ELF-1 (cell line): ENCODE data around the gene TUBB6.

Experiments
- DNase-seq: peaks from one replicate; pipeline ENCODE4 v3.0.0-alpha.2; 2016; ENCODE audit warnings: low read depth, low spot score

Gene TUBB6

DNA sequence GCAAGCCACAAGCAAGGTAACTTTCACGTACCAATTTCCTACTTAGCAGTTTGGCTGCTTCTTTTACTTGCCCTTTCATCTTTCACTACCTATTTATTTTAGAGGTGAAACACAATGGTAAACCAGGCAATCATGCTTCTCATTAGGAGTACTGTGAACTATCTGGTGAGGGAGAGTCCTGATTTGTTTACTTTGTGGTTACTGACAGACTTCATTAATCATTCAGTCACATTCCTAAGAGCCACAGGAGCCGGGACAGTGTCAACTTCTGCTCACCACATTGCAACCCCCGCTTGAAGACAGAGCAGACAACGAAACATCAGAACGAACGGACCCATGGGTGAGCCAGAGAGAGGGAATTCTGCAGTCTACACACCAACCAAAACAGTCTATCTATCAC lies 28.8 kb downstream of the TUBB6 start:
- DNase-seq: peak; percentile 50

- DNase-seq: no peak
These were observed 30.3 kb downstream of the TUBB6 start for GRCh38 chr18:12338382-12338781.

- DNase-seq: no peak
These were observed 33.1 kb downstream of the TUBB6 start for GRCh38 chr18:12340945-12341660.

DNA sequence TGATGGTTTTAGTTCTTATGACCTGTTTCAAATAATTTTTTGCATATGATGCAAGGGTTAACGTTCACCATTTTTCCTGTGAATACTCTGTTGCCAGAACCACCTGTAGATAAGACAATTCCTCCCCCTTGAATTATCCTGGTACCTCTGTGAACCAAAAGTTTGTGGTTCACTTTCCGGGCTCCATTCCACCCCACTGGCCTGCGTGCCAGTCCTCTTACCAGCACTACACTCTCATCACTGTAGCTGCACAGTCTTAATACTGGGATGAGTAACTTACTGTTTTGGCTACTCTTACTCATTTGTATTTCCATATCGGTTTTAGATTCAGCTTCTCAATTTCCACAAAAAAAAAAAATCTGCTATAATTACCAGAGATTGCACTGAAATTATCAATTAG lies 34.6 kb downstream of the TUBB6 start:
- DNase-seq: no peak

DNA sequence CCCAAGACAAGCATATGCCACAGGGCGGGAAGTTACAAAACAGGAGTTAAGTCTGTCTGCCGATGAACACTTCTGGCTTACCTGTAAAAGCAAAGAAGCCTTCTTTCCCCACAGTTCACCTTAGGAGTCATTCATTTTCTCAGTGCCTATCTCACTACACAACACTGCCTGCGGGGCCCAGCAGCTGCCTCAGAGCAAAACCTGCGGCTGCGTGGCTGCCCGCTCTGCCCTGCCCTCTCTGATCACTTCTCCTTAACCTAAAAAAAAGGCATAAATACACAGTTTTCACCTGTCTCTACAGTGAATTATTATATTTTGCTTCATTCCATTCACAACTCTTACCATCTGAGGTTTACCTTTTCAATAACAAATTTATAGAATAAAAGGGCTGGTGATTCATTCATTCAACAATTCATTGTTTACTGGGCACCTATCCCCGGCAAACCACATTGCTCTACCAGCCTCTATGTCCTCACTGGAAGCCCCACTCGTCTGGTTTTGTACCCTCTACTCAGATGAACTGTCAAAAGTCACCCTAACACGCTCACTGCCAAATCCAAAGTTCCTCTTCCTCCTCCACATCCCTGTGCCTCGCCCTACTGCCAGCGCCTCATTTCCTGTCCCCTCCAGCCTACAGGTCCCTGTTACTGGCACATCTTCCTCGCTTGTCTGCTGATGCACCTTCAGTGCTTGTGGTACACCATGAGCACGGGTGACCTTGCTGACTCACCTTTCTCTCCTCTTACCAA lies 37.6 kb downstream of the TUBB6 start:
- no peak for DNase-seq

- no peak for DNase-seq
These were observed 38.2 kb downstream of the TUBB6 start for GRCh38 chr18:12346240-12346565.

DNA sequence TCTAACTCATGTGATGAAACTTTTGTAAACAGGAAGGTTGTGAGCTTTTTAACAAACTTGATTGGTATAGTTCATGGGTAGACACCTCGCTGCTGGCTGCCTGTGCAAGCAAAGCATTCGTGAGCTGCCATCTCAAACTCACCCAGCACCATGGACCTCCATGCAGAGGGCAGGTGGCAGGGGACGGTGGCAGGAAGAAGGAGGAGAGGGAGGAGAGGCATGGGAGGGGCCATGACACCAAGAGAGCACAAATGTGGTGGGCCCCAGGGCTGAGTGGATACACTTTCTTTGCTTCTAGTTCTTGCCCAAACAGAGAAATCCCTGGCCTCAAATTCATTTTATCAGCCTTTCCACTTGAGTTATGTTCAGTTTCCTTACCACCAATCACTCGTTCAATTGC lies 39.9 kb downstream of the TUBB6 start:
- no peak for DNase-seq

DNA sequence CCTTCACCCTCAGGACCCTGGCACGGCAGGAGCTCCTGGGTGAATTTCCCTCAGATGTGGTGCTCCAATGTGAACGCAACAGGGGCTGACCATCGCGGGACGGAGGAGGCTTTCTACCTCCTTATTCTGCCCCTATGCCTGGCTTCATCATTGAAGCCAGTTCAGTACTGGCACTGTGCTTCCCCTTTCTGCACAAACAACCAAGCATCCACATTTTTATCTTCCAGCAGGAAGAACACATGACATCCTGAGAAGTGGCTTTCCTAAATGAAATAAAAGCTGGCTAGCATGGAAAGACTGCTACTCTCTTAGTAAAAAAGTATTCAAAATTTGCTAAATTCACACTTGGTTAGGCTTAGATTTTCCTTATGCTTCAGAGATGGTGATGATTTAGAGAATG lies 44.1 kb downstream of the TUBB6 start:
- no peak for DNase-seq

DNA sequence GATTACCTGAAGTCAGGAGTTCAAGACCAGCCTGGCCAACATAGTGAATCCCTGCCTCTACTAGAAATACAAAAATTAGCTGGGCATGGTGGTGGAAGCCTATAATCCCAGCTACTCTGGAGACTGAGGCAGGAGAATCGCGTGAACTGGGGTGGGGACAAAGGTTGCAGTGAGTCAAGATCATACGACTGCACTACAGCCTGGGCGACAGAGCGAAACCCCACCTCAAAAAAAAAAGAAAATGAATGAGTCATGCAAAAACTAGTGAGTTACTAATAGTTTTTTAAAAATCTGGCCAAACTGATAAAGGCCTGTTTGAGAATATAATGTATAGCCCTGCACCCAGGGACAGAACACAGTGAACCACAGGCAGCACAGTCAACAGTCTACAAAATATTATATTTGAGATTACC lies 51.5 kb downstream of the TUBB6 start:
- DNase-seq: no peak

- no peak for DNase-seq
These were observed 53.8 kb downstream of the TUBB6 start for GRCh38 chr18:12361770-12362378.

GRCh38 chr18:12362473-12363174 lies 54.6 kb downstream of the TUBB6 start:
- DNase-seq: no peak

DNA sequence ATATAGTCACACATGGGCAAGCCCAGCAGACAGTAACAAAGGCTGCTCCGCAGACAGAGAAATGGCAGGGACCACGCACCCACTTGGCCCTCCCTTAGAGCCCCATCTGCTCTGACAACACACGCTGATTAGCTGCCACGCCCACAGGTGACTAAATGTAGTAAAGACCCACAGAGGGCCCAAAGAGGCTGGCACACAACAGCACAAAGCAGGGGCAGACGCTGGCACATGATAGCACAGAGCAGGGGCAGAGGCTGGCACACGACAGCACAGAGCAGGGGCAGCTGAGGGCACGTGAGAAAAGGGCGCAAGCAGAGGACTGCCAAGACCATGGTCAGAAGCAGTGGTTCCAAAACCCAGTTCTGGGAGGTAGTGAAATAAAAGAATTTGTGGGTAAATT lies 58.3 kb downstream of the TUBB6 start:
- no peak for DNase-seq

DNA sequence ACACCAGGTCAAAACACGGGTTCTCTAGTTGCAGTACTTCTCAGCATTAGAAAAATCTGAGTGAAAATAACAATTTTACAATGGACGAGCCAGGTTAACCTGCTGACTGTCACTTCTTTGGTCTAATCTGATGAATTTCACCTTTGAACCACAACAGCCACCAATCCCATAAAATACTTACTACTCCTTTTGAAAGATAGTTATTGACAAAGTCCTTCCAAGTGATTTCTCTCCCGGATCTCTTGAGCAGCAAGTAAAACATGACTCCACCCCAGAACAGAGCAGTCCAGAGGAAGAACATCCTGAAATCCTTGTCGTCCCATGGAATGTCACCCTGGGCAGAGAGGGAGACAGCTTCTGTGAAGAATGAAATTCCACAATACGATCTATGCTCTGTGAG lies 58.7 kb downstream of the TUBB6 start:
- DNase-seq: no peak

GRCh38 chr18:12369211-12369610 lies 61.2 kb downstream of the TUBB6 start:
- DNase-seq: no peak

DNA sequence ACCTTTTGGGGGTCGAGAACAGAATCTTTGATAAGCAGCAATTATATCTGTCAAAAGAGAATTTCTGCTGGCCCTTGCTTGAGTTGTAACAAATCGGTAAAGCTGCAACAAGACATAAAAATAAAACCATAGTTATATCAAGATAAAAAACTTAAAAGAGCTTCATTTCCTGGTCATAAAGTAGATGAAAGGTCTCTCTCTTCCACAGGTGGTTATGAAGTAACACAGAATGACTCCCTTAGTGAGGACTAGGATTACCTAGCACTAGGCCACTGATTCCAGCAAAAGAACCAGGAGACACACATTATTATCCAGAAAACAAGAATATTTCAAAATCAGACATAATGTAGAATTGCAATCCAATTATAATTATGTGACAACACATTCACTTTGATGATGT lies 63.5 kb downstream of the TUBB6 start:
- no peak for DNase-seq

DNA sequence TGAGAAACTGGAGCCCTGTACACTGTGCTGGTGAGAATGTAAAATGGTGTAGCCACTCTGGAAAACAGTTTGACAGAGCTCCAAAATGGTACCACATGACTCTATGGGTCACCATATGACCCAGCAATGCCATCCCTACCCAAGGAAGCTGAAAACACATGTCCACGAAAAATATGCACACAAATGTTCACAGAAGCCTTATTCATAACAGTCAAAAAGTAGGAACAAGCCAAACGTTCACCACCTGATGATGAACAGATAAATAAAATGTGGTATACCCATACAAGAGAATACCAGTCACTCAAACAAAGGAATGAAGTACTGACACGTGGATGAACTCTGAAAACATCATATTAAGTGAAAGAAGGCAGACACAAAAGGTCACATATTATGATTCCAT lies 64.4 kb downstream of the TUBB6 start:
- DNase-seq: no peak

DNA sequence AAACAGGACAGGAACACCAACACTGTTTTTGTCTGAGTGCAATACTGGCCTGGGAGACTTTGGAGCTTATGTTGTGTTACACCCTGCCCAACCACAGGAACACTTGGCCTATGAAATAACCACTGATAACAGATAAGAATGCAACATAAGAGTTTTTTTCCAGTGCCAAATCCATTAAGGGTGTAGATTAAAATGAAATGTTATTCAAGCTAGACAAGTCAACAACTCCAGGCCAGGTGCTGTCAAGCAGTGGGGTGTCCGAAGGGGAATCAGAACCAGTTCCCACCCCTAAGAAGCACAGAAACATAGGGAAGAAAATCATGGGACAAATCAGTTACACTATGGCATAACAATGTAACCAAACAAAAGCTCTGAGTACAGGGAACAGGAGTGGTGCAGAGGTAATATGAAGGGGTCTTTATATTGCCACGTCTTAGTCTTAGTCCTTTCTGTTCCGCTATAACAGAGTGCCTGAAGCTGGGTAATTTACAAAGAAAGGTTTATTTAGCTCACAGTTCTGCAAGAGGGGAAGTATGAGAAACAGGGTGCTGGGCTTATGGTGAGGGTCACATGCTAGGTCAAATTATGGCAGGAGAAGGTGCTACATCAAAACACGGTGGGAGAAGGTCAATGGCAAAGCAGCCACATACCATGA lies 65.2 kb downstream of the TUBB6 start:
- DNase-seq: no peak

- DNase-seq: no peak
These were observed 65.7 kb downstream of the TUBB6 start for GRCh38 chr18:12373771-12374116.

- no peak for DNase-seq
These were observed 66.4 kb downstream of the TUBB6 start for GRCh38 chr18:12374401-12374800.
